Activated CD8-positive, alpha-beta T cell treated with anti-CD3 and anti-CD28 coated beads, Interleukin-2, amount 10 ng/mL, durations not matched to agents 7 days and 5 days (primary cell): ENCODE data around the gene PFKL. TPM values are rescaled to one million over a fixed set of nuclear protein-coding genes. Genes with fewer than 3 reads are reported as not detected.
A peak's percentile ranks its signal among the peaks of the same experiment; 100 is the strongest.

Experiments
- ATAC-seq: fragments of 150-1000 bp; cut with Tn5 transposase; one replicate; pipeline ENCODE4 v1.10.0; 2021; ENCODE audit warnings: moderate library complexity
- CTCF ChIA-PET: fragments of 350-600 bp; sonication (Branson Sonifier 250); formaldehyde crosslinking; loops from one replicate; lab custom pipeline; 2021; ENCODE audit warnings: antibody characterized with exemption; lab: Charles Lee
- POLR2A ChIA-PET: fragments of 350-600 bp; sonication (Branson Sonifier 250); formaldehyde crosslinking; loops from one replicate; lab custom pipeline; 2021; ENCODE audit warnings: antibody characterized with exemption; lab: Charles Lee
- DNase-seq: peaks from one replicate; pipeline ENCODE4 v3.0.0-alpha.2; 2020
- H3K27ac Mint-ChIP-seq: one replicate; pipeline ENCODE4 v1.8.0; 2021; ENCODE audit warnings: mild to moderate bottlenecking, mixed read lengths
- H3K27me3 Mint-ChIP-seq: one replicate; pipeline ENCODE4 v1.8.0; 2021; ENCODE audit warnings: low read depth, mixed read lengths
- H3K36me3 Mint-ChIP-seq: one replicate; pipeline ENCODE4 v1.8.0; 2021; ENCODE audit warnings: low read depth, mixed read lengths
- H3K4me1 Mint-ChIP-seq: one replicate; pipeline ENCODE4 v1.8.0; 2021; ENCODE audit warnings: low read depth, mixed read lengths
- H3K4me3 Mint-ChIP-seq: one replicate; pipeline ENCODE4 v1.8.0; 2021; ENCODE audit warnings: mild to moderate bottlenecking, mixed read lengths
- H3K9me3 Mint-ChIP-seq: one replicate; pipeline ENCODE4 v1.8.0; 2022; ENCODE audit warnings: mixed read lengths; ENCODE audit not compliant: insufficient read depth
- total RNA-seq, 2 experiments: library from RNA; stranded (reverse); gene quantifications; one replicate each; pipeline ENCODE4 v1.2.3, GENCODE V29; 2021

PFKL gene
- total RNA-seq, 2 experiments from 2014 or later = 191 to 199 TPM

GRCh38 chr21:44375761-44376241, 75.9 kb downstream of the PFKL start:
- H3K36me3 Mint-ChIP-seq = peaks cover 85% of the 10 kb centered on the region
- DNase-seq (no peak), ATAC-seq (no peak)
- ChIA-PET CTCF (no interaction called here), POLR2A (interaction anchor here (1.0 kb wide), 1 partner anchor 23 kb away, joined by 3 read pairs; the partner anchor contains the start of gene TRPM2)
- H3K4me1 Mint-ChIP-seq = peaks cover 39% of the 10 kb centered on the region
- H3K9me3 Mint-ChIP-seq = peaks cover 17% of the 10 kb centered on the region
- H3K27me3 Mint-ChIP-seq = peaks cover 2% of the 10 kb centered on the region
- peak overlapping the region; percentile 71 for H3K27ac Mint-ChIP-seq
- H3K4me3 Mint-ChIP-seq = no peak overlapping the region

GRCh38 chr21:44376606-44377005, 76.8 kb downstream of the PFKL start:
- peaks cover 84% of the 10 kb centered on the region for H3K36me3 Mint-ChIP-seq
- peaks cover 17% of the 10 kb centered on the region for H3K9me3 Mint-ChIP-seq
- CTCF ChIA-PET = no interaction called here
- H3K4me3 Mint-ChIP-seq = no peak overlapping the region
- DNase-seq (no peak), ATAC-seq (no peak)
- POLR2A ChIA-PET = no interaction called here
- peaks cover 39% of the 10 kb centered on the region for H3K4me1 Mint-ChIP-seq
- H3K27me3 Mint-ChIP-seq = peaks cover 2% of the 10 kb centered on the region
- no peak overlapping the region for H3K27ac Mint-ChIP-seq

Other genes with a start within 250 kb of the PFKL start
- gene PWP2, start 192.7 kb upstream of the PFKL start, total RNA-seq = 1 to 10 TPM; 2.9 to 8.0 TPM
- gene GATD3, start 166.4 kb upstream of the PFKL start, total RNA-seq = 10 to 100 TPM in 1 of 2 experiments, 1 to 10 TPM in 1; 8.2 to 10.6 TPM
- gene ICOSLG, start 59.1 kb upstream of the PFKL start, total RNA-seq = 1 to 10 TPM; 1.8 to 2.0 TPM
- gene DNMT3L, start 38.2 kb upstream of the PFKL start, total RNA-seq = not detected
- gene AIRE, start 14.2 kb upstream of the PFKL start, total RNA-seq = not detected
- gene CFAP410, start 39.3 kb downstream of the PFKL start, total RNA-seq = 10 to 100 TPM; 16.8 to 17.4 TPM
- 10 to 100 TPM; 35.6 to 40.9 TPM for gene TRPM2, start 53.6 kb downstream of the PFKL start, total RNA-seq
- 1 to 10 TPM; 3.2 to 3.4 TPM for gene LRRC3, start 155.5 kb downstream of the PFKL start, total RNA-seq
- not detected for gene KRTAP10-1, start 240.1 kb downstream of the PFKL start, total RNA-seq